Left ventricle myocardium inferior (tissue), 1 donor: ENCODE results near the gene EPB41. TPM values are rescaled to one million over a fixed set of nuclear protein-coding genes. Genes with fewer than 3 reads are reported as not detected.

Experiments used
- DNase-seq: peaks from one replicate; pipeline ENCODE4 v3.0.0-alpha.2; 2020
- H3K27ac ChIP-seq: fragments of 200-600 bp; replicated peaks from 2 replicates; pipeline ENCODE4 v1.8.0; 2021
- H3K27me3 ChIP-seq: fragments of 200-600 bp; 2 replicates; pipeline ENCODE4 v1.8.0; 2021; ENCODE audit warnings: low read depth
- H3K36me3 ChIP-seq: fragments of 200-600 bp; 2 replicates; pipeline ENCODE4 v1.8.0; 2021
- H3K4me1 ChIP-seq: fragments of 200-600 bp; 2 replicates; pipeline ENCODE4 v1.8.0; 2021
- H3K4me3 ChIP-seq: fragments of 200-600 bp; 2 replicates; pipeline ENCODE4 v1.8.0; 2021; ENCODE audit warnings: mild to moderate bottlenecking, moderate library complexity
- H3K9me3 ChIP-seq: fragments of 200-600 bp; replicated peaks from 2 replicates; pipeline ENCODE4 v1.8.0; 2021
- intact Hi-C: fragments of 100-400 bp; cut with micrococcal nuclease; formaldehyde crosslinking; loops from one replicate; pipeline ENCODE4 v1.11.0; 2022
- total RNA-seq: library from RNA; stranded (reverse); fragmentation: NEBNext Ultra II Directional; extraction: Animal tissue kit (Norgen Biotek cat#: 25700); gene quantifications from one replicate; pipeline ENCODE4 v1.2.1, GENCODE V29; 2021
- TF ChIP-seq, protein P1 (sequence below): fragments of 200-600 bp; IDR thresholded peaks from 2 replicates; pipeline ENCODE4 v1.8.0; 2021; ENCODE audit warnings: antibody characterized with exemption, mild to moderate bottlenecking, borderline replicate concordance
- donor health status: DM: no; HTN: yes; CAD: no; lungs with severe emphysema.

The EPB41 gene
- total RNA-seq, 1 donor from 2014 or later = 23.4 TPM

DNA sequence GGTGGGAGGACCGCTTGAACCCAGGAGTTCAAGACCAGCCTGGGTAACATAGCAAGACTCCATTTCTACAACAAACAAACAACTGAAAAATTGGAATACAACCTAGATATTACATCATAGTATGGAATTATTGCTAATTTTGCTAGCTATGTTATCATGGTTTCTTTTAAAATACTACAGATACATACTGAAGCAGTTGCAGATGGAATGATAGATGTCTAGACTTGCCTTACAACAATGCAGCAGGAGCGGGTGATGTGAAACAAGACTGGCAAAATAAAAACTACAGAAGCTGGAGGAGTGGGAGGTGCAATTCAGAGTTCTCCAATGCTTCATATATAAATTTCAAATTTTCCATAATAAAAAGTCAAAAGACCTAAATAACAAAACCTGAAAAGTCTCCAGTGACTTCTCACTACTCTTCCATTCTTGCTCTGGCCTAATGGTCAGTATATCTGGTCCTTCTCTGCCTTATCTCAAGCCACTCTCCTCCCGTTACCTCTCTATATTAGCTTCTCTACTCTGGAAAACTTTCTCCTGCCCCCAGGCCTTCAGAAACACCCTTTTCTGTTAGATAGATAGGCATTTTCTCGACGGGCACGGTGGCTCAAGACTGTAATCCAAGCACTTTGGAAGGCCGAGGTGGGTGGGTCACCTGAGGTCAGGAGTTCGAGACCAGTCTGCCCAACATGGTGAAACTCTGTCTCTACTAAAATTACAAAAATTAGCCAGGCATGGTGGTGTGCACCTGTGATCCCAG lies 237.9 kb downstream of the EPB41 start:
- peaks cover 89% of the 10 kb centered on the region for H3K36me3 ChIP-seq
- peaks cover 22% of the 10 kb centered on the region for H3K4me1 ChIP-seq
- H3K27ac ChIP-seq = no peak overlapping the region
- H3K9me3 ChIP-seq = no peaks in the 10 kb centered on the region
- TF ChIP-seq, protein P1, sequence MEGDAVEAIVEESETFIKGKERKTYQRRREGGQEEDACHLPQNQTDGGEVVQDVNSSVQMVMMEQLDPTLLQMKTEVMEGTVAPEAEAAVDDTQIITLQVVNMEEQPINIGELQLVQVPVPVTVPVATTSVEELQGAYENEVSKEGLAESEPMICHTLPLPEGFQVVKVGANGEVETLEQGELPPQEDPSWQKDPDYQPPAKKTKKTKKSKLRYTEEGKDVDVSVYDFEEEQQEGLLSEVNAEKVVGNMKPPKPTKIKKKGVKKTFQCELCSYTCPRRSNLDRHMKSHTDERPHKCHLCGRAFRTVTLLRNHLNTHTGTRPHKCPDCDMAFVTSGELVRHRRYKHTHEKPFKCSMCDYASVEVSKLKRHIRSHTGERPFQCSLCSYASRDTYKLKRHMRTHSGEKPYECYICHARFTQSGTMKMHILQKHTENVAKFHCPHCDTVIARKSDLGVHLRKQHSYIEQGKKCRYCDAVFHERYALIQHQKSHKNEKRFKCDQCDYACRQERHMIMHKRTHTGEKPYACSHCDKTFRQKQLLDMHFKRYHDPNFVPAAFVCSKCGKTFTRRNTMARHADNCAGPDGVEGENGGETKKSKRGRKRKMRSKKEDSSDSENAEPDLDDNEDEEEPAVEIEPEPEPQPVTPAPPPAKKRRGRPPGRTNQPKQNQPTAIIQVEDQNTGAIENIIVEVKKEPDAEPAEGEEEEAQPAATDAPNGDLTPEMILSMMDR = no peak
- no peaks in the 10 kb centered on the region for H3K27me3 ChIP-seq
- H3K4me3 ChIP-seq = no peak overlapping the region
- intact Hi-C loops = no loop called here
- DNase-seq = no peak

DNA sequence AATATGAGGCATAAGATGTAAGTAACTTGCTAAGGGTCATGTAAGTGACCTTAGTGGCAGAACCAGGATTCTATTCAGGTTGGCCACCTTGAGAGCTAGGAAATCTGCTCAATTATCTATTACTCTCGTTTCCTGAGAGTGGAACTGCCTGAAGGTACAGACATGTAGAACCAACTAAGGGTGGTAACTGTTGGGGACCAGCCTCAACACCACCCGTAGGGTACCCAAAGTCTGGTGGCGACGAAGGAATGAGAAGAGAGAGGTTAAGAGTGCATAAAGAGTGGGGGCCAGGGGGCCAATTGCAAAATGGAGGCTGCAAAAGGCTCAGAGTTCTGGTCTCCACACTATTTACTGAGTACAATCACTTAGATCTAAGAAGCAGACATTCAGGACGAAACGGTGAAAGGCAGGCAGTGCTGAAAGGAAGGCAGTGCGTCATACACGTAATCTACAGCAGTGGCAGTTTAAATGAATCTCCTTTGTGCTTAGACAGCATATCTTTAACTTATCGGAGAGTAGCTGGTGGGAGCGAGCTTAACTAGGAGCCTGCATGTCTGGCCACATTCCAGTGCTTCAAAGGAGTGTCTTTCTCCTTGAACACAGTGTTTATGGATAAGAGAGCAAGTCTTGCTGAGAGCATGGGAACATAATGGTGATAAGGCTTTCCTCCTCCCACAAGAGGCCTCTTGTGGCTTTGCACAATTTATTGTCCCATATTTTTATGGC lies 242.3 kb downstream of the EPB41 start:
- Histone ChIP-seq H3K27me3 (no peaks in the 10 kb centered on the region), H3K4me3 (no peak overlapping the region), H3K27ac (peak overlapping the region; percentile 72), H3K9me3 (no peaks in the 10 kb centered on the region), H3K4me1 (peaks cover 54% of the 10 kb centered on the region), H3K36me3 (peaks cover 81% of the 10 kb centered on the region)
- intact Hi-C loops = no loop called here
- TF ChIP-seq, protein P1 = no peak
- no peak for DNase-seq

- Histone ChIP-seq H3K4me3 (no peak overlapping the region), H3K9me3 (no peaks in the 10 kb centered on the region), H3K4me1 (peaks cover 59% of the 10 kb centered on the region), H3K36me3 (peaks cover 76% of the 10 kb centered on the region), H3K27ac (peak overlapping the region; percentile 72), H3K27me3 (no peaks in the 10 kb centered on the region)
- intact Hi-C loops = no loop called here
- no peak for DNase-seq
- TF ChIP-seq, protein P1 = no peak
Observed at GRCh38 chr1:29157269-29157601, 242.9 kb downstream of the EPB41 start.

- DNase-seq = no peak
- no peaks in the 10 kb centered on the region for H3K27me3 ChIP-seq
- no peaks in the 10 kb centered on the region for H3K9me3 ChIP-seq
- peaks cover 51% of the 10 kb centered on the region for H3K36me3 ChIP-seq
- H3K4me1 ChIP-seq = peaks cover 81% of the 10 kb centered on the region
- intact Hi-C loops = no loop called here
- no peak overlapping the region for H3K4me3 ChIP-seq
- TF ChIP-seq, protein P1 = no peak
- no peak overlapping the region for H3K27ac ChIP-seq
Observed at GRCh38 chr1:29159773-29160172, 245.4 kb downstream of the EPB41 start.

DNA sequence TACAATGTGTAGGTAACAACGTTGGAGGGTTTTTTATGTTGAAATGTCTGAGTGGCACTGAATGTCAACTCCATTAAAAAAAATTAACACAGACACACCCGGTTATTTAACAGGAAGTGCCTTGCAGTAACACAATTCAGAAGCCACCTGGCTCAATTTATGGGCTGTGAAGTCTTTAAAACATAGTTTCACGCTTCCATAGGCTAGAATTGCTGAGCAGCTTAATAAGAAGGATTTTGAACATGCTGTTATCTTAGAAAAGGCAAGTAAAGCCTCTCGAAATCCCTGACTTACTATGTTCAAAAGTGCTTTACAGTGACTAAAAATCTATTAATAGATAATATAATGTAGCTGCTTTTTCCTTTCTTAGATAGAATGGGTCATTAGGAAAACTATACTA lies 247.7 kb downstream of the EPB41 start:
- Histone ChIP-seq H3K4me1 (peaks cover 77% of the 10 kb centered on the region), H3K27ac (no peak overlapping the region), H3K9me3 (no peaks in the 10 kb centered on the region), H3K4me3 (no peak overlapping the region), H3K27me3 (no peaks in the 10 kb centered on the region), H3K36me3 (peaks cover 59% of the 10 kb centered on the region)
- intact Hi-C loops = no loop called here
- DNase-seq = no peak
- TF ChIP-seq, protein P1 = no peak
